Right atrium auricular region (tissue), 2 donors: ENCODE results near the gene LIPT1. TPM values are rescaled to one million over a fixed set of nuclear protein-coding genes. Genes with fewer than 3 reads are reported as not detected.

Source experiments
- DNase-seq: peaks from one replicate; pipeline ENCODE4 v3.0.0-alpha.2; 2019; ENCODE audit warnings: low spot score
- H3K27ac ChIP-seq, 2 donors: fragments of 200-600 bp; sonication (generic); 1 replicate in 1 of 2; 2 replicates in 1 of 2; pipeline ENCODE4 v1.5.1; 2016 to 2019
- H3K27me3 ChIP-seq, 2 donors: fragments of 200-600 bp; sonication (generic); one replicate each; pipeline versions ENCODE4 v1.5.1 to v1.6.0; 2017 to 2019
- H3K36me3 ChIP-seq: fragments of 200-600 bp; sonication (generic); one replicate; pipeline ENCODE4 v1.5.1; 2016
- H3K4me1 ChIP-seq, 2 donors: fragments of 200-600 bp; sonication (generic); one replicate each; pipeline versions ENCODE4 v1.5.1 to v1.6.0; 2017 to 2019
- H3K4me3 ChIP-seq, 2 donors: fragments of 200-600 bp; sonication (generic); 1 replicate in 1 of 2; 2 replicates in 1 of 2; pipeline ENCODE4 v1.5.1; 2017 to 2019; ENCODE audit warnings: mild to moderate bottlenecking in 1 of 2, moderate library complexity in 1 of 2
- H3K9me3 ChIP-seq, 2 donors: fragments of 200-600 bp; sonication (generic); one replicate each; pipeline ENCODE4 v1.5.1; 2019
- CTCF ChIP-seq, 2 donors: fragments of 200-600 bp; sonication (generic); IDR thresholded peaks; one replicate each; pipeline ENCODE4 v1.5.1; 2019; ENCODE audit warnings: antibody characterized with exemption in 2 of 2
- total RNA-seq, 2 donors: library from RNA; depleted of rRNA; stranded (reverse); fragments of >200 nt; gene quantifications; one replicate each; pipeline ENCODE4 v1.1.0, GENCODE V29; 2016

The LIPT1 gene
- total RNA-seq, 2 donors from 2014 or later = 5.1 to 5.2 TPM

DNA sequence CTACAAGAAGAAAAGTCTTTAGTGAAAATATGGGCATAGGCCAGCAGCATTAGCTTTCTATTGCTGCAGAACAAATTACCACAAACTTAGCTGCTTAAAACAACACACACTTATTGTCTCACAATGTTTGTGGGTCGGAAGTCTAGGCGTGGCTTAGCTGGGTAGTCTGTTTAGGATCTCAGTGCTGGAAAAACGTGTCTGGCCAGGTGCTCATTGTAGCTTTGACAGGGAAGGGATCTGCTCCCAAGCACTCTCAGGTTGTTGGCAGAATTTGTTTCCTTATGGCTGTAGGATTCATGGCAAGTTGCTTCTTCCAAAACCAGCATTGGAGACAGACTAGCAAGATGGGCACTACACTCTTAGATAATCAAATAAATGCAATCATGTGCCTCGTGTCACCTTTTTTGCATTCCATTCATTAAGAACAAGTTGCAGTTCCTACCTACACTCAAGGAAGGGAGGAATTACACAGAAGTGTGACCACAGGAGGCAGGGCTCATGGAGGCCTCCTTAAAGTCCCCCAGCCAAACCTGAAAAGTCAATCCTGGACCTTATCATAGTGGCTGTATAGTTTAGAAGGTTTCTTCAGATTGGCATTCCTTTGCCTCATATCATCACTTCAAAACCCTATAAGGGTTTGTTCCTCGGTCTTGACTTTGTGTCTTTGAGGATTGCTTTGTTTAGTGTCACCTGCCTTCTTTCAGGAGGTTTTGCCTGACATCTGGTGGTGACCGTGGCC lies 43.5 kb downstream of the LIPT1 start:
- DNase-seq = no peak
- peaks cover 36% of the 10 kb centered on the region for H3K36me3 ChIP-seq

DNA sequence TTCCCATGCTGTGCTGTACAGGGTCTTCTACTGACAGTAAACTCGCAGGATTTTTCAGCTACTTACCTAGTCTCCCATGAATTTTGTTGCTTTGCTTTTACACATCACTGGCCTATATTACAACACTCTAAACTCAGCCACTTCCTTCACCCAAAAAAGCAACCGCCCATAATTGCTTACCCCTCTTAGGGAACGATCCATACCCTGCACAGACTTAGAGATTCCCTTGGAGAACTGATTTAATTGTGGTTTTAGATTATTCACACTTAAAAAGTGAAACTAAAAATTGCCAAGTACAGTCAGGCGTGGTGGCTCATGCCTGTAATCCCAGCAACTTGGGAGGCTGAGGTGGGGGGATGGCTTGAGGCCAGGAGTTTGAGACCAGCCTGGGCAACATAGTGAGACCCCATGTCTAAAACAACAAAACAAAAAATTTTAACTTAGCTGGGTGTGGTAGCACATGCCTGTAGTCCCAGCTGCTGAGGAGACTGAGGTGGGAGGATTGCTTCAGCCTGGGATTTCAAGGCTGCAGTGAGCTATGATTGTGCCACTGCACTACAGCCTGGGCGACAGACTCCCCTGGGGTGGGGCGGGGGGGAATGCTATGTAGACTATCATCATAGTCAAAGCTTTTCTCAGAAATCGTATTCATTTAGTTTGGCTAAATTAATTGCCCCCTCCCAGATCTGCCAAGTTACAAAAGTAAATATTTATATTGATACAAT lies 45.5 kb downstream of the LIPT1 start:
- Histone ChIP-seq H3K27me3 (no peaks in the 10 kb centered on the region), H3K4me1 (no peaks in the 10 kb centered on the region), H3K9me3 (no peaks in the 10 kb centered on the region), H3K36me3 (peaks cover 27% of the 10 kb centered on the region), H3K27ac (no peak overlapping the region), H3K4me3 (no peak overlapping the region)
- no peak for TF ChIP-seq CTCF (IDR thresholded peaks at IDR 0.05)
- no peak for DNase-seq

More for the DNA sequence above, 43.5 kb downstream of the LIPT1 start:
- Histone ChIP-seq H3K4me1 (no peaks in the 10 kb centered on the region), H3K27me3 (no peaks in the 10 kb centered on the region), H3K27ac (no peak overlapping the region), H3K4me3 (no peak overlapping the region), H3K9me3 (no peaks in the 10 kb centered on the region)
- no peak for TF ChIP-seq CTCF (IDR thresholded peaks at IDR 0.05)

DNA sequence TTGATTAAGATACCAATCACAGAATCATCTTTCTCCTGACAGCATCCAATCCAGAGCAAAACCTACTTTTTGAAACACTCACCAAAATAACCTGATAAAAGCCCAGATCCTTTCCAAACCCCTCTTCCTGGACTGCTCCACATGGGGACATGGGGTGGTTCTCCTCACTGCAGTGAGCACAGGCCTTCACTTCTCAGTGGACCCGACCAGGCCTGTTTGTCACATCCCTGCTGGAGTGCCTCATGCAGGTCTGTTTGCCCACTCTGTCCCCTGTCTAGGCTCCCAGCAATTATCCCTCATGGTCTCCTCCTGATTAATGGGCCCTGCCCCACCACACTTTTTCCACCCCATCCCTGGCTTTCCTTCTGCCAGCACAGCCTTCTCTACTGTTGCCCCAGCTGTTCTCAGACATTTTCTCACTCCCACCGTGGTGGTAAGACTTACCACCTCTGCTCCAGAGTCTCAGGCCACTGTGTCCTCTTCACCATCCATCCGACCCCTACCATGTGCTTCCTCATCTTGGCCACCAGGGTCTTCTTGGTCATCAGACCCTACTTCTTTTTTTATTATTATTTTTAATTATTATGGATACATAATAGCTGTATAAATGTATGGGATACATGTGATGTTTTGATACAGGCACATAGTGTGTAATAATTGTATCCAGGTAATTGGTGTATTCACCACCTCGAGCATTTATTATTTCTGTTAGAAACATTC lies 47.4 kb downstream of the LIPT1 start:
- H3K36me3 ChIP-seq = peaks cover 8% of the 10 kb centered on the region
- TF ChIP-seq CTCF (IDR thresholded peaks at IDR 0.05) = no peak
- H3K4me1 ChIP-seq = no peaks in the 10 kb centered on the region
- no peak for DNase-seq
- no peak overlapping the region for H3K4me3 ChIP-seq
- H3K27me3 ChIP-seq = no peaks in the 10 kb centered on the region
- H3K9me3 ChIP-seq = no peaks in the 10 kb centered on the region
- H3K27ac ChIP-seq = no peak overlapping the region

GRCh38 chr2:99205491-99205890 lies 50.7 kb downstream of the LIPT1 start:
- no peak for DNase-seq

More at GRCh38 chr2:99205491-99205890, 50.7 kb downstream of the LIPT1 start:
- Histone ChIP-seq H3K36me3 (no peaks in the 10 kb centered on the region), H3K27me3 (no peaks in the 10 kb centered on the region), H3K27ac (no peak overlapping the region), H3K4me1 (no peaks in the 10 kb centered on the region), H3K9me3 (no peaks in the 10 kb centered on the region), H3K4me3 (no peak overlapping the region)
- TF ChIP-seq CTCF (IDR thresholded peaks at IDR 0.05) = no peak

Other genes starting within 250 kb of the LIPT1 start
- gene CRACDL, start 218.7 kb upstream of the LIPT1 start, total RNA-seq = 1 to 10 TPM; 5.3 to 7.4 TPM
- not detected for gene C2orf15, start 13.3 kb upstream of the LIPT1 start, total RNA-seq
- gene TSGA10, start within 50 bp of the LIPT1 start, total RNA-seq = 1 to 10 TPM; 1.5 to 7.0 TPM
- gene MITD1, start 26.1 kb downstream of the LIPT1 start, total RNA-seq = 10 to 100 TPM; 11.8 to 25.9 TPM
- 10 to 100 TPM; 18.8 to 37.8 TPM for gene MRPL30, start 26.2 kb downstream of the LIPT1 start, total RNA-seq
- not detected for gene LYG2, start 100.7 kb downstream of the LIPT1 start, total RNA-seq
- gene LYG1, start 146.2 kb downstream of the LIPT1 start, total RNA-seq = under 1 TPM in 1 of 2 donors, not detected in 1; 0.75 TPM
- 10 to 100 TPM; 21.4 to 28.9 TPM for gene TXNDC9, start 181.4 kb downstream of the LIPT1 start, total RNA-seq
- gene EIF5B, start 182.4 kb downstream of the LIPT1 start, total RNA-seq = 10 to 100 TPM; 50.7 to 81.0 TPM